ENCODE data around the gene PROM2. TPM values are rescaled to one million over a fixed set of nuclear protein-coding genes. Genes with fewer than 3 reads are reported as not detected.

The PROM2 gene
- total RNA-seq, 1 donor: under 0.01 TPM

- TF ChIP-seq CTCF (IDR thresholded peaks at IDR 0.05; ENCODE audit: insufficient read depth, low read depth, low read length): no peak
- no peak for DNase-seq (ENCODE audit: low read depth)
- H3K4me3 ChIP-seq (ENCODE audit: low read depth, low read length): no peak overlapping the region
Measured at GRCh38 chr2:95284886-95285541, 10.8 kb downstream of the PROM2 start.

- DNase-seq (ENCODE audit: low read depth): no peak
- H3K4me3 ChIP-seq (ENCODE audit: low read depth, low read length): no peak overlapping the region
- TF ChIP-seq CTCF (IDR thresholded peaks at IDR 0.05; ENCODE audit: insufficient read depth, low read depth, low read length): no peak
Measured at GRCh38 chr2:95285542-95285932, 11.3 kb downstream of the PROM2 start.

GRCh38 chr2:95287336-95287735 is 13.1 kb downstream of the PROM2 start:
- no peak overlapping the region for H3K4me3 ChIP-seq (ENCODE audit: low read depth, low read length)
- no peak for DNase-seq (ENCODE audit: low read depth)
- no peak for TF ChIP-seq CTCF (IDR thresholded peaks at IDR 0.05; ENCODE audit: insufficient read depth, low read depth, low read length)

GRCh38 chr2:95287806-95288205 is 13.6 kb downstream of the PROM2 start:
- DNase-seq (ENCODE audit: low read depth): no peak
- no peak for TF ChIP-seq CTCF (IDR thresholded peaks at IDR 0.05; ENCODE audit: insufficient read depth, low read depth, low read length)
- H3K4me3 ChIP-seq (ENCODE audit: low read depth, low read length): no peak overlapping the region

- no peak overlapping the region for H3K4me3 ChIP-seq (ENCODE audit: low read depth, low read length)
- TF ChIP-seq CTCF (IDR thresholded peaks at IDR 0.05; ENCODE audit: insufficient read depth, low read depth, low read length): no peak
- DNase-seq (ENCODE audit: low read depth): no peak
Measured at GRCh38 chr2:95289253-95289652, 15.0 kb downstream of the PROM2 start.

- H3K4me3 ChIP-seq (ENCODE audit: low read depth, low read length): no peak overlapping the region
Measured at GRCh38 chr2:95291222-95291621, 17.0 kb downstream of the PROM2 start.

More at GRCh38 chr2:95291222-95291621, 17.0 kb downstream of the PROM2 start:
- DNase-seq (ENCODE audit: low read depth): no peak
- TF ChIP-seq CTCF (IDR thresholded peaks at IDR 0.05; ENCODE audit: insufficient read depth, low read depth, low read length): no peak
